ENCODE data around the gene EIF4EBP3. TPM values are rescaled to one million over a fixed set of nuclear protein-coding genes. Genes with fewer than 3 reads are reported as not detected.
A peak's percentile ranks its signal among the peaks of the same experiment; 100 is the strongest.

EIF4EBP3 gene
- total and polyA plus RNA-seq, 9 of the 15 experiments (the other 6 are each of a cell fraction or from before 2014, with no cell fraction given) = 1.3 to 7.5 (median 3.8) TPM

DNA sequence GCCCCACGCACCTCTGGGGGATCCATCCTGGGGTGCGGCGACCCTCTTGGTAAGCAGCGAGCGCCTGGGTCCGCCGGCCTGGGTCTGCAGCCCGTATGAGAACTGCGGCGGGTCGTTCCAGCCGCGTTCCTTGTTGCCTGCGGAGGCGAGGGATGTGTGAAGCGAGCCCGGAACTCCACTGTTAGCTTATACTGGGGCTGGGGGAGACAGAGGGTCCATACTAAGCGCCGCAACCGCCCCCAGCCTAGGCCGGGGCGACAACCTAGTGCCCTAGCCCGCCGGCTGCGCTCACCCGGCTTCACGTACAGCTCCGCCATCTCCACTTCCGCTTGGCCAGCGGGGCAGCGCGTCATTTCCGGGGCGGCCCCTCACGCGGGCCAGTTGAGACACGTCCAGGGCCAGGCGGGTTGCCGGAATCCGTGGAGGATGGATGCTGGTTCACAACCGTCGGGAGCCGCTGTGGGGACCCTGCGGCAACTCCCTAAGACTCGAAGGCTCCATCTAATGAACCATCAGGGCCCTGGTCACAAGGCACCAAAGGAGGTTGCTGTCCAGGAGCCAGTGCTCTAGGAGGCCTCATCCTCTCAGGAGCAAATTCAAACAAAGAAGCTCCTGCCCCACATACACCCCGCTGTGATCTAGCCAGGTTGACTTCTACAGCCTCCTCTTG is 9.8 kb downstream of the EIF4EBP3 start, which contains the start of gene SRA1 (continued):
- no peak for TF ChIP-seq KLF6 (CRISPR knock-in tag; IDR thresholded peaks at IDR 0.05; ENCODE audit: borderline replicate concordance)
- no peak for TF ChIP-seq FOXM1 (IDR thresholded peaks at IDR 0.05; ENCODE audit: low read depth)
- TF ChIP-seq FOXM1 (CRISPR knock-in tag; IDR thresholded peaks at IDR 0.05; ENCODE audit: low read depth) = no peak
- TF ChIP-seq, protein P1, sequence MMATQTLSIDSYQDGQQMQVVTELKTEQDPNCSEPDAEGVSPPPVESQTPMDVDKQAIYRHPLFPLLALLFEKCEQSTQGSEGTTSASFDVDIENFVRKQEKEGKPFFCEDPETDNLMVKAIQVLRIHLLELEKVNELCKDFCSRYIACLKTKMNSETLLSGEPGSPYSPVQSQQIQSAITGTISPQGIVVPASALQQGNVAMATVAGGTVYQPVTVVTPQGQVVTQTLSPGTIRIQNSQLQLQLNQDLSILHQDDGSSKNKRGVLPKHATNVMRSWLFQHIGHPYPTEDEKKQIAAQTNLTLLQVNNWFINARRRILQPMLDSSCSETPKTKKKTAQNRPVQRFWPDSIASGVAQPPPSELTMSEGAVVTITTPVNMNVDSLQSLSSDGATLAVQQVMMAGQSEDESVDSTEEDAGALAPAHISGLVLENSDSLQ (IDR thresholded peaks at IDR 0.05) = no peak
- peak; percentile 85; the same call in 1 of the 2 replicates for TF ChIP-seq GTF2E2 (tag; IDR thresholded peaks at IDR 0.05)
- TF ChIP-seq JUND (IDR thresholded peaks at IDR 0.05; ENCODE audit: borderline replicate concordance, low read depth, low read length) = peak; percentile 73
- TF ChIP-seq JUND (tag; IDR thresholded peaks at IDR 0.05; ENCODE audit: borderline replicate concordance, low read depth, low read length) = peak; percentile 34; the same call in 2 of the 3 replicates
- TF ChIP-seq ZNF212 (CRISPR knock-in tag; IDR thresholded peaks at IDR 0.05) = 0 out of 2 replicates have a peak, but pooled peaks have one; percentile 37
- TF ChIP-seq MXI1 (IDR thresholded peaks at IDR 0.05; ENCODE audit: low read depth, low read length) = no peak
- TF ChIP-seq HSF4 (CRISPR knock-in tag; IDR thresholded peaks at IDR 0.05; ENCODE audit: borderline replicate concordance) = no peak
- no peak for TF ChIP-seq PURB (CRISPR knock-in tag; IDR thresholded peaks at IDR 0.05; ENCODE audit: low read depth)
- peak; percentile 72 for TF ChIP-seq HMGN3 (IDR thresholded peaks at IDR 0.05; ENCODE audit: borderline replicate concordance, extremely low read depth, insufficient read length, low read depth, low read length)
- TF ChIP-seq ZNF589 (CRISPR knock-in tag; IDR thresholded peaks at IDR 0.05; ENCODE audit: low read depth) = peak; percentile 16; the same call in 1 of the 2 replicates
- TF ChIP-seq KDM5B (IDR thresholded peaks at IDR 0.05; ENCODE audit: insufficient replicate concordance, low read depth, low read length) = peak; percentile 95
- TF ChIP-seq SAP30 (IDR thresholded peaks at IDR 0.05; ENCODE audit: borderline replicate concordance, insufficient read depth, low read depth, low read length, poor library complexity, severe bottlenecking) = peak; percentile 92
- TF ChIP-seq, protein P2, sequence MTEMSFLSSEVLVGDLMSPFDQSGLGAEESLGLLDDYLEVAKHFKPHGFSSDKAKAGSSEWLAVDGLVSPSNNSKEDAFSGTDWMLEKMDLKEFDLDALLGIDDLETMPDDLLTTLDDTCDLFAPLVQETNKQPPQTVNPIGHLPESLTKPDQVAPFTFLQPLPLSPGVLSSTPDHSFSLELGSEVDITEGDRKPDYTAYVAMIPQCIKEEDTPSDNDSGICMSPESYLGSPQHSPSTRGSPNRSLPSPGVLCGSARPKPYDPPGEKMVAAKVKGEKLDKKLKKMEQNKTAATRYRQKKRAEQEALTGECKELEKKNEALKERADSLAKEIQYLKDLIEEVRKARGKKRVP (CRISPR knock-in tag; IDR thresholded peaks at IDR 0.05) = no peak
- TF ChIP-seq, protein P3, sequence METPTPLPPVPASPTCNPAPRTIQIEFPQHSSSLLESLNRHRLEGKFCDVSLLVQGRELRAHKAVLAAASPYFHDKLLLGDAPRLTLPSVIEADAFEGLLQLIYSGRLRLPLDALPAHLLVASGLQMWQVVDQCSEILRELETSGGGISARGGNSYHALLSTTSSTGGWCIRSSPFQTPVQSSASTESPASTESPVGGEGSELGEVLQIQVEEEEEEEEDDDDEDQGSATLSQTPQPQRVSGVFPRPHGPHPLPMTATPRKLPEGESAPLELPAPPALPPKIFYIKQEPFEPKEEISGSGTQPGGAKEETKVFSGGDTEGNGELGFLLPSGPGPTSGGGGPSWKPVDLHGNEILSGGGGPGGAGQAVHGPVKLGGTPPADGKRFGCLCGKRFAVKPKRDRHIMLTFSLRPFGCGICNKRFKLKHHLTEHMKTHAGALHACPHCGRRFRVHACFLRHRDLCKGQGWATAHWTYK (CRISPR knock-in tag; IDR thresholded peaks at IDR 0.05) = no peak
- TF ChIP-seq, protein P4, sequence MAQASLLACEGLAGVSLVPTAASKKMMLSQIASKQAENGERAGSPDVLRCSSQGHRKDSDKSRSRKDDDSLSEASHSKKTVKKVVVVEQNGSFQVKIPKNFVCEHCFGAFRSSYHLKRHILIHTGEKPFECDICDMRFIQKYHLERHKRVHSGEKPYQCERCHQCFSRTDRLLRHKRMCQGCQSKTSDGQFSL (CRISPR knock-in tag; IDR thresholded peaks at IDR 0.05) = peak; percentile 78
- TF ChIP-seq, protein P4 (tag; IDR thresholded peaks at IDR 0.05) = no peak
- TF ChIP-seq HNRNPLL (IDR thresholded peaks at IDR 0.05; ENCODE audit: low read depth, low read length, poor library complexity, severe bottlenecking) = peak; percentile 63
- TF ChIP-seq ZFP30 (CRISPR knock-in tag; IDR thresholded peaks at IDR 0.05; ENCODE audit: borderline replicate concordance) = no peak
- TF ChIP-seq HDAC2 (IDR thresholded peaks at IDR 0.05) = 0 out of 2 replicates have a peak, but pooled peaks have one; percentile 18
- no peak for TF ChIP-seq NFYB (IDR thresholded peaks at IDR 0.05; ENCODE audit: extremely low read depth, insufficient read length)
- no peak for TF ChIP-seq SMARCB1 (IDR thresholded peaks at IDR 0.05; ENCODE audit: insufficient read length, low read depth)
